ENCODE data around the gene NME1.
"Not testable (repeated sequence)": the region's sequence is repeated elsewhere in the genome, so short reads cannot be mapped to it uniquely, and the experiment has no call there.

Gene NME1

DNA sequence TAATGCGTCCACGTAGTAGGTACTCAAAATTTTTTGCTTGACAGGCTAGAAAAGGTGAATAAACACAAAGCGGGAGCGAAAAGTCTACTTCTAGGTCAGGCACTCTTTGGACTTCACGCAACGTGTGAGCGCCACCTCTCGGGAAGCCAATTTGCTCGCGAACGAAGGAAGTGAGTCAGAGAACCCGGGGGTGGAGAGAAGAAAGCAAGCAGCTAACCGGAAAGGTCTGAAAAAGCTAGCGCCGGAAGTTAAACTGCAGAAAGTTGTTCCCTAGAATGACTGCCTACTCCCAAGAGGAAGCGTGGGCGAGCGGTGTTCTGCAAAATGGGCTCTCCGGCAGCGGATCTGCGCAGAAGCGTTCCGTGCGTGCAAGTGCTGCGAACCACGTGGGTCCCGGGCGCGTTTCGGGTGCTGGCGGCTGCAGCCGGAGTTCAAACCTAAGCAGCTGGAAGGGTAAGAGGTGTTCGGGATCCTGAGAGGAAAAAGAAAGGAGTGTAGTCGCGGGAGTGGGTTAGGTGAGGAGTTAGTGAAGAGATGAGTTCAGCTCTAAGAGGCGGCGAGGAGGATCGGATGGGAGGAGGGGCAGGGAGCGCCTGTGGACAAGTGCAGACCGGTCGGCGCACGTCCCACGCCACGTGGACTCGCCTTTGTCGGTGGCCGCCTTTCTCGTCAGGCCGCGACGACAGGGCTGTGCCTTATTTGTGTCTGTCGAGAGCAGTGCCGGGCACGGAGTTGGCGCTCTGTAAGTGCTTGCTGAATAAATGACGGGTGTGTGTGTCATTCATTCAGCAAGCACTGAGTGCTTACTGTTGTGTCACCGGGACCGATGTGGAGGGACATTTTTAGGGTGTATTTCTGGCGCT lies at the start of gene NME1:
Gene NME1 (plus strand): TSS at position 350 of the 863 bp plus-strand sequence. CDS start 2,096 bp downstream, outside the sequence.
- DNase-seq, result peak; percentile 98

DNA sequence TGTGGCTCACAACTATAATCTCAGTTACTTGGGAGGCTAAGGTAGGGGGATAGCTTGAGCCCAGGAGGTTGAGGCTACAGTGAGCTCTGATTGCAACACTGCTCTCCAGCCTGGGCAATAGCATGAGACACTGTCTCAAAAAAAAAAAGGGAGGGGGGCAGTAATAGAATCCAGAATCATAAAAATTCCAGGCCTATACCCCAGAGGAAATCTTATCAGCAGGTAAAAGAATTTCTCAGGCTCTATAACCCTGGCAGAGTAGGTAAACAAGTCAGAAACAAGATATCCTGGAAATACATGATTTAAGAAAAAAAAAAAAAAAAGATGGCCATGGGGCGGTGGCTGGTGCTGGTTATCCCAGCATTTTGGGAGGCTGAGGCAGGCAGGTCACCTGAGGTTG lies 45.6 kb upstream of the NME1 start:
- no peak for DNase-seq

GRCh38 chr17:51112303-51113222 lies 40.8 kb upstream of the NME1 start:
- not testable (repeated sequence) for DNase-seq

GRCh38 chr17:51115179-51115578 lies 38.2 kb upstream of the NME1 start:
- DNase-seq, result no peak

GRCh38 chr17:51118330-51119195 lies 34.8 kb upstream of the NME1 start:
- peak; percentile 95 for DNase-seq

DNA sequence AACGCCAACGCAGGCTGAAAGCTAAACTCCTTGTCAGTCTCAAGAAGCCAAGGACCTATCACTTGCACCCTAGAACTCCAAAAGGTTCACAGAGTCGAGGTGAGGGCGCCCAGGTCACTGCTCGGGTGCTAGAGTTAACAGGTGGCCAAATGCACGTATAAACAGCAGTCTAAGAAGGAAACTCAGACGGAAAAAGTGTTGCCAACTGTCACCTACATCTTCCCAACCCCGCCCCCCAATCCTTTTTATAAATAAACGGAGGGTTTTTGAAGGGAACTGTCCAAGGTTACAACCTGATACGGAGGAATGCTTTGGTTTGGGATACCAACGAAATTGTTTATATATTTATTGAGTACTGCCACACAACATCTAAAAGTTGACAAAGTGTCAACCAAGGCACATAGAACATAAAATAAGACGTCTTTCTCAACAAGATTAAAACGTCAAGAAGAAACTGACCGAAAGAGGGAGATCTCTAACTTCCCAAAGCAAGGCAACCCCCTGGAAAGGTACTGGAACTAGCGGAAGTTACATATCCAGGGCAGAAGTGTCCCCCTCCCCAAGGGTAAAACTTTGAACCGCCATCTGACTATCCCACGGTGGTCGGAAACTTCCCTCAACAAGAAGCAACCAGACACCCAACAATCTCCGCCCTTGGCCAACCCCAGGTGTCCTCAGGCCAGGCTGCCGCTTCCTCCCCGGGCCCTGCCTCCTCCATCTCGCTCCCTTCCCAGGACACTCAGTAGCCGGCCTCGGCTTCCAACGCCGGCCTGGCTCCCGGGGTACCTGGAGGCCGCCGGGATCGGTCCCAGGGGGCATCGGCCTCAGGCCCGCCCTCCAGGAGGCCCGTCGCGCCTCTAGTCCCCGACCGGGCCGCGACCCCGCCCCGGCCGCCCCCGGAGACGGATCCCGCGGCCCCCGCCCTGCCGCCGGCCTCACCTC lies 33.7 kb upstream of the NME1 start:
- DNase-seq, result peak; percentile 44

- peak; percentile 66 for DNase-seq
These were observed 33.0 kb upstream of the NME1 start for GRCh38 chr17:51120357-51120738.

DNA sequence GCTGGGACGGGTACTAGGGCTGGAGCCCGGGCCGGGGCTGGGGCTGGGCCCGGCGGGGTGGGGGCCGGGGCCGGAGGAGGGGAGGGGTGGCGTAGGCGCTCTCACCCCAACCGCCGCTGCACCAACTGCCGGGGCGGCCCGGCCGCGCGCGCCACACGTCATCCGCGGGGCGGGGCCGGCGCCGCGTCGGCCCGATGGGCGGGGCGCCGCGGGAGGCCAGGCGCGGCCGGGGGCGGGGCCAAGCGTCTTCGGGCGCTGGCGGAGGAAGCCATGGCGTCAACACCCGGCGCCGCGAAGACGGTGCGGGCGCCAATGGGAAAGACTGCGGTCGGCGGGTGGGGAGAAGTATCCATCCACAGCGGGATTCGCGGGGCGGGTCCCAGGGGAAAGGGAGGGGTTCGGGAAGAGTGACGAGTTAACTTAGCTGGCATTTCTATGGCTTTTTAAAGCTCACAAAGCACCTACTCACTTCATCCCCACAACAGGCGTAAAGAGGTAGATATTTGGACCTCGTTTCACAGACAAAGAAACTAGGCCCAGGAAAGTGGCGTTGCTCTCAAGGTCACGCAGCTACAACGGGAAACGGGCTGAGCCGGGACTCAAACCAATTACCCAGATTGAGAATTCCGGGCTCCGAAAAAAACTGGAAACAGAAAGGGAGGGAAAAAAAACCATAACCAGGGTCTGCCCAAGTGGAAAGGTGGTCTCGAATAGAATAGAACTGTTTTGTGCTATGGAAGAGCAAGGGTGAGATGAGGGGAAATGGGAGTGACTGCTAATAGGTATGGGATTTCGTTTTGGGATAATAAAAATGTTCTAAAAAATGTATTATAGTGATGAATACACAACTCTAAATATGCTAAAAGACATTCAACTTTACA lies 32.4 kb upstream of the NME1 start, which contains the start of gene SPAG9:
Gene SPAG9 (minus strand): TSS at position 130 of the 881 bp plus-strand sequence. CDS start 212 bp downstream, outside the sequence.
- peak; percentile 94 for DNase-seq

DNA sequence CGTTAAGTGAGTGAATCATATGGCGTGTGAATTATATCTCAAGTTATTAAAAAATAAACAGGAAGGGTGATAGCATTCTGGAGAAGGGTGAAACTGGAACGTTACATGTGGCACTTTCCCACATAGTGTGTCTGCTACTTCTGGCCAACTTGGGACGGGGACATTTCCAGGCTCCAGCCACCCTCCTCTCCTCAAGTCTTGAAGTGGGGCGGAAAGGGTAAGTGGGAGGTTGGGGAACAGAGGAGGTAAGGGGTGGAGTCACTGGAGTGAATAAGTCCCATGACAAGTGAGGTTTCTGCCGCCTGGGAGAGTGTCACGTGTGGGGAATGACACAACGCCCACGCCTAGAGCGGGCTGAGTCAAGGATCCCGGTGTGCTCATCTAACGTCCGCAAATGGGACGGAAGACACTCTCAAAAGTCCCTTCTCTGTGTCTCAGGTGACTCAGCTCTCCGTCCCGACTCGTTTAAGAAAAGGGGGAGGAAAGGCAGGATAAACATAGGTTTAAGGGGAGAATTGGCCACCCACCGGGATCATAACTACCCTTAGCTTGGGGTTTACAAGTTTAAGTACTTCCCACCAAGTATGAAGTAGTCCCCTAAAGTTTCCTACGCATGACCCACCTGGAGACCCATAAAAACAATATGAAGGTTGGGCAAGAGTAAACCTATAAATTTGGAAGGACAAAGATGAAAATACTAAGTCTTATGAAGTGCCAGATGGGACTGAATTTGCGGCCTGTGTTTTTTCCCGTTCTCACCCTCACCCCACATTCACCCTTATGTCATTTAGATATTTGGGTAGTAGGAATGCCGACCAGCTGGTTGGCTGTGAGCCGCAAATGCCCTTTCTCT lies 31.5 kb upstream of the NME1 start:
- peak; percentile 78 for DNase-seq

DNA sequence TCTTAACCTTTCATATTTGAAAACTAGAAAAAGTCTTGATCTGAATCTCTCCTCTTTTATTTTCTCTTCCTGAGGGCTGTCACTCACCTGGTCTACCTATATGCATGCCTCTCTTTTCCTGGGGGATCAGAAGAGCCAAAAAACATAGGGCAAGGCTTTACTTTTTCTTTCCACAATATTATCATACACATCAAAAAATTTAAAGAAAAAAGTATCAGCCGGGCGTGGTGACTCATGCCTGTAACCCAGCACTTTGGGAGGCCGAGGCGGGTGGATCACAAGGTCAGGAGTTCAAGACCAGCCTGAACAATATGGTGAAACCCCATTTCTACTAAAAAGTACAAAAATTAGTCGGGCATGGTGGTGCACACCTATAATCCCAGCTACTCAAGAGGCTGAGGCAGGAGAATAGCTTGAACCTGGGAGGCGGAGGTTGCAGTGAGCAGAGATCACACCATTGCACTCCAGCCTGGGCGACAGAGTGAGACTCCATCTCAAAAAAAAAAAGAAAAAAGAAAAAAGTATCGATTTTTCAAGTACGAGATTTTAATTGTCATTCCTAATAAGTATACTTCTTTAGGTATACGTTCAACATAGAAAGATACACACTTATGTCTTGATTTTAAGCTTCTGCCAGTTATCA lies 30.8 kb upstream of the NME1 start:
- DNase-seq, result not testable (repeated sequence)

DNA sequence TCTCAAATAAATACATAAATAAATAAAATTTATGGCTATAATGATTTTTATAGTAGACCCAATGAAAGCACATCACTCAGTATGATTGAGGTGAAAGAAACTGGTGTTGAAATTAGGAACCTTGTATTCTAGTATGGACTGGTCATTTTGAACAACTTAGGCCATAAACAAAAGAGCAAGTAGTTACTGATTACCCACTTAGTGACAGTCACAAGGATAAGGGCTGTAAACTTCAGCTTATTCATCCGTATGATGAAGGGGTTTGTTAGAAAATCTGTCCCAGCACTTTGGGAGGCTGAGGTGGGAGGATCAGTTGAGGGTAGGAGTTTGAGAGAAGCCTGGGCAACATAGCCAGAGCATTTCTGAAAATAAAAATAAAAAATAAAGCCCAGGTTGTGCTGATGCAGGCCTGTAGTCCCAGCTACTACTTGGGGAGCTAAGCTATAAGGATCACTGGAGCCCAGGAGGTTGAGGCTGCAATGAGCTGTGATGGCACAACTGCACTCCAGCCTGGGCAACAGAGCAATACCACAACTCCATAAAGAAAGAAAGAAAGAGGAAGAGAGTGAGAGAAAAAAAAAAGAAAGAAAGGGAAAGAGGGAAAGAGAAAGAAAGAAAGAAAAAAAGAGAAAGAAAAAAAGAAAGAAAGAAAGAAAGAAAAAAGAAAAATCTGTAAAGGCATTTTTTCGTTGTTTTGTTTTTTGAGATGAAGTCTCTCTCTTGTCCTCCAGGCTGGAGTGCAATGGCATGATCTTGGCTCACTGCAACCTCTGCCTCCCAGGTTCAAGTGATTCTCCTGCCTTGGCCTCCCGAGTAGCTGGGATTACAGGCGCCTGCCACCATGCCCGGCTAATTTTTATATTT lies 28.5 kb upstream of the NME1 start:
- no peak for DNase-seq

DNA sequence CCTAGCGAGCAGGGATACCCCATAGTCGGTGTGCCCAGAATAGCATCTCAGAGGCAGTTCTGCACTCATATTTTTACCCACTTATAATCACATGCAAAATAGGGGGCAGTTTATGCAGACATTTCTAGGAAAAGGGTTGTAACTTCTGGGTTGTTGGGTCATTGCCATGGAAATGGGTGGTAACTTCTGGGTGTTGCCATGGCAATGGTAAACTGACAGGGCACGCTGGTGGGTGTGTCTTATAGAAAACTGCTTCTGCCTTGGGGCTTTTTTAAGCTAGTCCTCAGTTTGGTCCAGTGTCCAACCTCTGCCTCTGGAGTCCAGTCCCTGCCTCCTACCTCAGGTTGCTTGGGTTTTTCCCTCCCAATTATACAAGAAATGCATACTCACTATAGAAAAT lies 25.3 kb upstream of the NME1 start:
- DNase-seq, result no peak

- DNase-seq, result no peak
These were observed 20.4 kb upstream of the NME1 start for GRCh38 chr17:51132964-51133319.

DNA sequence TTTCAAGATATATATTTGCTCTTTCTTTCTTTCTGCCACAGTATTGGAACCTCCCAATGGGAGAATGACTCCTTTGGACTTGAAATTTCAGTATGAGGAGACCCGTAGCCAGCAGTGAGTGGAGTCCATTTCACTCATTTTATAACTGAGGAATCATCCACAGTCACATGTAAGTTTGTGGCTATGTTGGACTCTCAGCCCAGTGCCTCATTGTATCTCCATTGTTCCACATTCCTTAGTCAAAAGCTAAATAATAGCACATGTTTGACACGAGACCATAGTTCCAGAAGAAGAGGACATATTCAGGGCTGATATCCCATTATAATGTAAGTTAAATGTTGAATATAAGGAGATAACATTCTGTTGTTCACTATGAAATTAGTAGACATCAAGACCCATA lies 20.0 kb upstream of the NME1 start:
- DNase-seq, result no peak

DNA sequence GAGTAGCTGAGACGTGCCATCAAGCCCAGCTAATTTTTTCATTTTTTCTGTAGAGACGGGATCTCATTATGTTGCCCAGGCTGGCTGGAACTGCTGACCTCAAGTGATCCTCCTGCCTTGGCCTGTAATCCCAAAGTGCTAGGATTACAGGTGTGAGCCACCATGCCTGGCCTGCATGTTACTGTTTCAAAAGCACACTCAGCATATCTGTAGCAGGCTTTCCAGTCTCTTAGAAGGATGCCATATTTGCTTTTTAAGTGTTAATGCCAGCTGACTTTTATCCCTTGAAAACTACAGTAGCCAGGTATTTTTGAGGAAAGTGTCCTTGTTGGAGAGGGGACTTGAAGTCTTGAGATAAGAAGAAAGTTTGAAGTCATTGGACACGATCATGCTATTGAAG lies 17.4 kb upstream of the NME1 start:
- no peak for DNase-seq

GRCh38 chr17:51142597-51142996 lies 10.8 kb upstream of the NME1 start:
- no peak for DNase-seq

- peak; percentile 84 for DNase-seq
These were observed 8.9 kb upstream of the NME1 start for GRCh38 chr17:51144266-51145022.

All from NCI-H146 (cell line).